SK-N-MC (cell line): ENCODE results near the gene MOB1B.

Experiments
- EZH2 ChIP-seq: fragments of 200-600 bp; sonication (generic); IDR thresholded peaks from one replicate; pipeline ENCODE4 v1.6.1; 2017; ENCODE audit warnings: antibody characterized with exemption
- FOXP2 ChIP-seq: optimal IDR thresholded peaks from 2 replicates; pipeline ENCODE3; 2011; ENCODE audit warnings: mild to moderate bottlenecking, moderate library complexity; ENCODE audit not compliant: insufficient read depth; ENCODE audit errors: extremely low read length, control extremely low read depth
- POLR2AphosphoS5 ChIP-seq: IDR thresholded peaks from 2 replicates; pipeline ENCODE4 v1.6.1; 2012; ENCODE audit warnings: mild to moderate bottlenecking, low read depth, low read length, borderline replicate concordance

GRCh38 chr4:70930530-70931256 is 28.5 kb downstream of the MOB1B start:
- TF ChIP-seq EZH2 (no peak), POLR2AphosphoS5 (no peak), FOXP2 (no peak)
